Activated CD8-positive, alpha-beta T cell treated with anti-CD3 and anti-CD28 coated beads, Interleukin-2, amount 10 ng/mL, durations not matched to agents 7 days and 5 days (primary cell): ENCODE results near the gene HOXB5. TPM values are rescaled to one million over a fixed set of nuclear protein-coding genes. Genes with fewer than 3 reads are reported as not detected.
A peak's percentile ranks its signal among the peaks of the same experiment; 100 is the strongest.

Source experiments
- ATAC-seq: fragments of 150-1000 bp; cut with Tn5 transposase; one replicate; pipeline ENCODE4 v1.10.0; 2021; ENCODE audit warnings: moderate library complexity
- CTCF ChIA-PET: fragments of 350-600 bp; sonication (Branson Sonifier 250); formaldehyde crosslinking; loops from one replicate; lab custom pipeline; 2021; ENCODE audit warnings: antibody characterized with exemption; lab: Charles Lee
- POLR2A ChIA-PET: fragments of 350-600 bp; sonication (Branson Sonifier 250); formaldehyde crosslinking; loops from one replicate; lab custom pipeline; 2021; ENCODE audit warnings: antibody characterized with exemption; lab: Charles Lee
- DNase-seq: peaks from one replicate; pipeline ENCODE4 v3.0.0-alpha.2; 2020
- H3K27ac Mint-ChIP-seq: one replicate; pipeline ENCODE4 v1.8.0; 2021; ENCODE audit warnings: mild to moderate bottlenecking, mixed read lengths
- H3K27me3 Mint-ChIP-seq: one replicate; pipeline ENCODE4 v1.8.0; 2021; ENCODE audit warnings: low read depth, mixed read lengths
- H3K36me3 Mint-ChIP-seq: one replicate; pipeline ENCODE4 v1.8.0; 2021; ENCODE audit warnings: low read depth, mixed read lengths
- H3K4me1 Mint-ChIP-seq: one replicate; pipeline ENCODE4 v1.8.0; 2021; ENCODE audit warnings: low read depth, mixed read lengths
- H3K4me3 Mint-ChIP-seq: one replicate; pipeline ENCODE4 v1.8.0; 2021; ENCODE audit warnings: mild to moderate bottlenecking, mixed read lengths
- H3K9me3 Mint-ChIP-seq: one replicate; pipeline ENCODE4 v1.8.0; 2022; ENCODE audit warnings: mixed read lengths; ENCODE audit not compliant: insufficient read depth
- total RNA-seq, 2 experiments: library from RNA; stranded (reverse); gene quantifications; one replicate each; pipeline ENCODE4 v1.2.3, GENCODE V29; 2021

Gene HOXB5
- total RNA-seq, 2 experiments from 2014 or later = not detected

DNA sequence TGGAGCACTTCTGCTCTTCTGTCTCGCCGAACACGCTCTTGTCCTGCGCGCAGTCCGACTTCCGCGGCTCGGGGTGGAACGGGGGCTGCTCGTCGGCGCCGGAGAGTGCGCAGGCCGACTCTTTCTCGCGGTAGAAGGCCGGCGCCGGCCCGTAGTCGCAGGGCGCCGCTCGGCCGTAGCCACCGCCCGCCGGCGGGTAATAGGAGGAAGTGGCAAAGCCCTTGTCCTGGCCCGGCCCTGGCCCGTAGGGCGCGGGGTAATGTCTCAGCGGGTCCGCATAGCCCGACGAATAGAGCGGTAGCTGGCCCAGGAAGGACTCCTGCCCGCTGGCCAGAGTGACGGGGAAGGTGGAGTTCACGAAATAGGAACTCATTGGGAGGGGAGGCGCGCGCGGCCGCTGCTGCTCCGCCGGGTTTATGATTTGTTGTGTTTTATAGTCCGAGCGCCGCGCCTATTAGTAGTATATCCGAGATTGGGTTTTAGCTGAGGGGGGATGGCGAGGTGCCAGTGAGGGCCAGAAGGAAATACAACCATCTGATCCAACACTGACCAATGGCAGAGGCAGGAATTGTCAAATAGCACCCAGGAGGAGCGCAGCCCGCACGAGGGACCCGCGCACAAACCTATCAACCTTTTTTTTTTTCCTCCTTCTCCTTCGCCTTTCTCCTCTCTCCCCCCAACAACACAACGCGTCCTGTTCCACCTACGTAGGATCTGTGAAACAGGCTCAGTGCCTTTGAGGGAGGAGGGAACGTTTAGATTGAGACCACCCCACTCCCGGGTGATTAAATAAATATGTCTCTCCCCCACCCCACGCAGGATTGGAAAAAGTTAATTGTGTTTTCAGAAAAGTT lies 4.4 kb upstream of the HOXB5 start:
- H3K27ac Mint-ChIP-seq = no peak overlapping the region

DNA sequence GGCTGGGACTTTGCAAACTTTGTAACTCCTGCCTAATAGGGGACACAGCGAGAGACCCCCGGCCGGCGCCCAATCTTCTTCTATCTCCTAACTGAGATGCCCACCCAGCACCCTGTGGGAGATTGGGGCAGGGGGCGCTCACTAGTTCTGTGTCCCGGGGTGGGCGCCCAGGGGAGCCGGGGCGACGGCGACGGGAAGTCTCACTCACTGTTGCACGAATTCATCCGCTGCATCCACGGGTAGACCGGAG lies 3.9 kb upstream of the HOXB5 start:
- ChIA-PET CTCF (interaction anchor here (1.4 to 1.6 kb wide), 2 partner anchors 289 to 338 kb away, joined by 3 to 5 read pairs; no protein-coding TSS in a partner anchor), POLR2A (no interaction called here)
- Mint-ChIP-seq H3K9me3 (no peaks in the 10 kb centered on the region), H3K27me3 (peaks cover 80% of the 10 kb centered on the region), H3K27ac (no peak overlapping the region), H3K36me3 (no peaks in the 10 kb centered on the region), H3K4me3 (peak overlapping the region; percentile 71), H3K4me1 (peaks cover 54% of the 10 kb centered on the region)
- DNase-seq = no peak
- no peak for ATAC-seq

More for the DNA sequence above, 4.4 kb upstream of the HOXB5 start:
- Mint-ChIP-seq H3K4me1 (peaks cover 53% of the 10 kb centered on the region), H3K36me3 (no peaks in the 10 kb centered on the region), H3K9me3 (no peaks in the 10 kb centered on the region), H3K4me3 (peak overlapping the region; percentile 71), H3K27me3 (peaks cover 80% of the 10 kb centered on the region)
- ChIA-PET POLR2A (no interaction called here), CTCF (interaction anchor here (1.1 to 1.9 kb wide), 4 partner anchors 9 to 290 kb away, joined by 3 to 4 read pairs (median 4); no protein-coding TSS in a partner anchor)
- DNase-seq (peak; percentile 54), ATAC-seq (peak; percentile 47)

DNA sequence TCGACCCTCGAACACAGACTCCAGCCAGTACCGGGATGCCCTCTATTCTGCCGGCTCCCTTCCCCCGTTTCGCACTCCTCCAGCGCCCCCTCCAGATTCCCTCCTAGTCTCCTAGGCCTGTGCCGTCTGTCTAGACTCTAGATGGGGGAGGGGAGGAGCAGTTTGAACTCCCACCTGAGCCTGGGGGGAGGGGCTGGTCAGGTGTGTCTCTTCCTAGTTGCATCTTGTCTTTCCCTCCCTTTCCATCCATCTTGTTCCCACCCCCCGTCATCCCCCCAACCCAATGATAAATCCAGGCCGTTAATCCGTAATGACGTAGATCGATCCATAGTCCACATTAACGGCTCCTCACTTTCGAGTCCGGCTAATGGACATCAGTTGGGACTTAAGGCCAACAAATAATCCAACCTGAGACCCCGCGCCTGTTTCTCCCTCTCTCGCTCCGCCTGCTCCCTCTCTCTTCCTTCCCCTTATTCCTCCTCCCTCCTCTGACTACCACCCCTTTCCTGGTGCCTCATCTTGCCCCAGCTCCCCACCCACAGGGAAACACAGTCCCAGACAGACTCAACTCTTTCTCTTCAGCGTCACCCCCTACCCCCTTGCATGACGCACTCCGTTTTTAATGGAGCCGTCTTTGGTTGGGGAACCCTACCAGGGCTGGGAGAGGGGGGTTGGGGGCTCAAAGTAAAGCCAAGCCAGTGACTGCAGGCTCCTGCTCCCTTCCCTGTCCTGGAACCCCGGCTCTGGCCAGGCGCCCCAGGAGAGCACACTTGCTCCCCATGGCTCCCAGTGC lies 3.4 kb upstream of the HOXB5 start:
- Mint-ChIP-seq H3K36me3 (no peaks in the 10 kb centered on the region), H3K27me3 (peaks cover 78% of the 10 kb centered on the region), H3K4me3 (peak overlapping the region; percentile 71), H3K27ac (no peak overlapping the region), H3K4me1 (peaks cover 50% of the 10 kb centered on the region), H3K9me3 (no peaks in the 10 kb centered on the region)
- ATAC-seq = no peak
- DNase-seq = no peak
- CTCF ChIA-PET = interaction anchor here (0.8 to 1.6 kb wide), 4 partner anchors 21 to 377 kb away, joined by 3 to 5 read pairs (median 3); no protein-coding TSS in a partner anchor
- POLR2A ChIA-PET = interaction anchor here (0.6 kb wide), 1 partner anchor 11 kb away, joined by 3 read pairs; no protein-coding TSS in a partner anchor

DNA sequence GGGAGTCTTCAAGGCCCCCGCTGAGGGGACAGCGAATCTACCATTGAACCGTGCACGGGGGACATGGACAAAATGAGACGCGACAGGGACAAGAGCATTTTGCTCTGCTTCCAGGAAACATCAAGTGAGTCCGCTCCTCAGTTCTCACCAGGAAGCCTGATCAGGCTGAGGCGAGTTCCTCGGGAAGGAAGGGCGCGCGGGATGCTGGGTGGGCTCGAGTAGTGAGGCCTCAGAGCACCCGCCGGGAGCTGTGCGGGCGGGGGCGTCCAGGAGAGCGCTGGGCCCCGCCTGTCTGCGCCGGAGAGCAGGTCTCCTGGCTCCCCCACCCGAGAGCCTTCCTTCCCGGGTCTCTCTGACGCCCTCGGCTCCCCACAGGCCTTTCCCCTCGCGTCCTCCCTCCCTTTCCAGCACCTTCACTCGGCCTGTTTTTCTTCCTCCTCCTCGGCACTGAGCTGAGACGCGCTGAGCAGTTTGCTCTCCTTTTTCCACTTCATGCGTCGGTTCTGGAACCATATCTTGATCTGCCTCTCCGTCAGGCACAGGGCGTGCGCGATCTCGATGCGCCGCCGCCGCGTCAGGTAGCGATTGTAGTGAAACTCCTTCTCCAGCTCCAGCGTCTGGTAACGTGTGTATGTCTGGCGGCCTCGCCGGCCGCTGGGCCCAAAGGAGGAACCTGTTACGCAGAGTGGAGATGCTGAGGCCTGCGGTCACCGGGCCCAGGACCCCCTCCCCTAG lies 2.6 kb upstream of the HOXB5 start:
- H3K27ac Mint-ChIP-seq = no peak overlapping the region
- H3K36me3 Mint-ChIP-seq = no peaks in the 10 kb centered on the region
- ATAC-seq (no peak), DNase-seq (peak; percentile 50)
- POLR2A ChIA-PET = interaction anchor here (0.6 kb wide), 1 partner anchor 12 kb away, joined by 3 read pairs; no protein-coding TSS in a partner anchor
- H3K4me3 Mint-ChIP-seq = peak overlapping the region; percentile 71
- CTCF ChIA-PET = interaction anchor here (0.8 to 5.3 kb wide), 8 partner anchors 17 to 377 kb away, joined by 3 to 60 read pairs (median 3); no protein-coding TSS in a partner anchor
- H3K27me3 Mint-ChIP-seq = peaks cover 82% of the 10 kb centered on the region
- peaks cover 42% of the 10 kb centered on the region for H3K4me1 Mint-ChIP-seq
- H3K9me3 Mint-ChIP-seq = no peaks in the 10 kb centered on the region

DNA sequence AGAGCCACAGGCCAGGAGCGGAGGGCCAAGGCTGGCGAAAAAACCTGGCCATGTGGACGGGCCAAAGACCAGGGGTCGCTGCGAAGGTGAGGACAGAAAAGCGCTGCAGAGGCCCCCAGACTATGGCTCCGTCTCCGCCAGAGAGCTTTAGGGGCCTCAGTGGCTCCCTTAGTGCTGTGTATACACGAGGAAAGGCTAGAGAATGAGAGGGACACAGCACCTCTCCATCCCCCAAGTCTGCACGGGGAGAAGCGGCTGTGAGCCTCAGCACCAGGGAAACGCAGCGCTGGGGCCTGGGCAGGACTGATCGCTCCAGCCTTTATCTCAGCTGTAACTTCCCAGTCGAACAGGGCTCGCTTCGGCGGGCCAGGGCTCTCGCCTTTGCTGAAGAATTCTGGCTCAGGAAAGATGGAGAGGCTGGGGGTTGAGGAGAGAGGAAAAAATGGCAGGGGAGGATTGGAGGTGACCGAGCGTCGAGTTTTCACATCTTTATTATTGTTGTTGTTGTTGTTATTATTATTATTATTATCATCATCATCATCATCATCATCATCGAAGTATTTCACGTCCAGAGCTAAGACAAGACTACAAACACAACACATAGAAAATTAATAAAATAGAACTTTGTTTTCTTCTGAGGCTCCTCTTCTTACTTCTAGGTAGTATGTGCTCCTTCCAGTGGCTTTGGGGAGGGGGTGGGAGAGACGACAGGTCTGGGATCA lies 1.9 kb upstream of the HOXB5 start:
- DNase-seq = no peak
- H3K4me1 Mint-ChIP-seq = peaks cover 40% of the 10 kb centered on the region
- POLR2A ChIA-PET = interaction anchor here (0.6 kb wide), 1 partner anchor 241 kb away, joined by 3 read pairs; no protein-coding TSS in a partner anchor
- no peak for ATAC-seq
- H3K9me3 Mint-ChIP-seq = no peaks in the 10 kb centered on the region
- no peak overlapping the region for H3K27ac Mint-ChIP-seq
- H3K4me3 Mint-ChIP-seq = no peak overlapping the region
- H3K27me3 Mint-ChIP-seq = peaks cover 78% of the 10 kb centered on the region
- H3K36me3 Mint-ChIP-seq = no peaks in the 10 kb centered on the region
- CTCF ChIA-PET = interaction anchor here (0.9 to 5.3 kb wide), 11 partner anchors 17 to 401 kb away, joined by 3 to 60 read pairs (median 4); no protein-coding TSS in a partner anchor

DNA sequence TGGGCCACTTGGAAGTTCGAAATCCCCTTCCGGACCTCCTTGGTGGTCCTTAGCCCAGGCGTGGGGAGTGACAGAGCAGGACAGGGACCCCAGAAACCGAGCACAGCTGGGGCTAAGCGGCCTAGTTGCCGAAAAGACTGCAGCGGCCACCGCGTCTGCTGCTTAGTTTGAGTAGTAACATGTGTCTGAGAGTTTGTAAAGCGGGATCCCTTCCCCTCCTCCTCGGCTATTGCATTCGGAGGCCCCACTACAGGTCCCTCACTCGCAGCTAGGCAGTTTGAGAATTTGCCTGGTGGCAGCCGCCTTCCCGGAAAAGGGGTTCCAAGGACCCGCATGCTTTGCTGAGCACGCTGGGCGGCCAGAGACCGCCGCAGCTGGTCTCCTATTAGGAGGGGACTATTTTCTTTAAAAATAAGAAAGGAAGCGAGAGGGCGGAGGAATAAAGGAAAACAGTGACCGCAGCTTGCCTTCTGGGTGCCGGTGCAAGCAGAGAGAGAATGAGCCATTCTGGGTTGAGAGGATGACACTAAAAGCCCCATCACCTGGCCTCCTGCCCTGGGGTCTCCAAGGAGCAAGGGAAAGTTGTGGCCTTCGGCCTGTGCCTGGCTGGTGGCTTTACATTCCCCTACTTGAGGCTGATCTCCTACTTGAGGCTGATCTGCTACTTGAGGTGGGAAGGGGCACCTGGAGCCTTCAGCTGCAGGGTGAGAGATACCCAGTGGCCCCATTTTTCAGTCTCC lies 1.1 kb upstream of the HOXB5 start:
- DNase-seq (no peak), ATAC-seq (no peak)
- Mint-ChIP-seq H3K9me3 (no peaks in the 10 kb centered on the region), H3K4me1 (peaks cover 43% of the 10 kb centered on the region), H3K27ac (no peak overlapping the region), H3K36me3 (no peaks in the 10 kb centered on the region), H3K4me3 (no peak overlapping the region), H3K27me3 (peaks cover 78% of the 10 kb centered on the region)
- ChIA-PET POLR2A (no interaction called here), CTCF (interaction anchor here (0.9 to 5.3 kb wide), 12 partner anchors 11 to 514 kb away, joined by 3 to 60 read pairs (median 17); no protein-coding TSS in a partner anchor)

DNA sequence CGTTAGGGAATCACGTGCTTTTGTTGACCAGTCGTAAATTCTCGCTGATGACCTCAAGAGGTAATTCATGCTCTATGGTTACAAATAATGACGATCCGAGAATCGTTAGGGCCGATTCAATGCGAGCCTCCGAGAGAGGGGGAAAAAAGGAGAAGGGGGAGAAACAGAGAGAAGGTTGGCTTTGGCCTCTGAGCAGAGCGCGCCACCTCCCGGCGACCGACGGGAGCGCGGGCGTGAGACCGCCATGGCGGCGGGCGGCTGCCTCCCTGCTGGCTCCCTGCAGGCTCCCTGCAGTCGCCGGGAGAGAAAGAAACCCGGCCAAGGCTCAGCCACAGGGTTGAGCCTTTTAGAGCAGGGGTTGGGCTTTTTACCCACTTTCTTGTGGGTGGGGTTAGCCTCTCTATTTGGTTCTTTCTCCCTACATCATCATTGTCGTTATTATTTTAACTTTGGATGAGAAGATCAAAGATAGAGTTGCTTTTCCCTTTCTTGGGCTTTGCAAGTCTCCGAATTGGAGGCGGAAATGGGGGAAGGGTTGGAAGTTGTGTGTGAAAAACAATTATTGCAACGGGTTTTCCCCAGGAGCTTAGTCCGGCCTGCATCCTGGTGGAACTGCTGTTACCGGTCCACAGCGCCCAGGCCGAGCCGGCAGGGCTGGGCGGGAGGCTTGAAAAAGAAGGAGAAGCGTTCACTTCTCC lies 410 bp upstream of the HOXB5 start:
- peak overlapping the region; percentile 23 for H3K27ac Mint-ChIP-seq
- no peaks in the 10 kb centered on the region for H3K36me3 Mint-ChIP-seq
- H3K9me3 Mint-ChIP-seq = no peaks in the 10 kb centered on the region
- POLR2A ChIA-PET = no interaction called here
- H3K4me1 Mint-ChIP-seq = peaks cover 44% of the 10 kb centered on the region
- CTCF ChIA-PET = interaction anchor here (0.8 to 5.3 kb wide), 51 partner anchors 11 to 623 kb away, joined by 3 to 60 read pairs (median 5); partner anchors contain the start of genes CDK5RAP3 and HOXB8
- H3K4me3 Mint-ChIP-seq = peak overlapping the region; percentile 76
- ATAC-seq (peak; percentile 65), DNase-seq (peak; percentile 86)
- peaks cover 76% of the 10 kb centered on the region for H3K27me3 Mint-ChIP-seq

DNA sequence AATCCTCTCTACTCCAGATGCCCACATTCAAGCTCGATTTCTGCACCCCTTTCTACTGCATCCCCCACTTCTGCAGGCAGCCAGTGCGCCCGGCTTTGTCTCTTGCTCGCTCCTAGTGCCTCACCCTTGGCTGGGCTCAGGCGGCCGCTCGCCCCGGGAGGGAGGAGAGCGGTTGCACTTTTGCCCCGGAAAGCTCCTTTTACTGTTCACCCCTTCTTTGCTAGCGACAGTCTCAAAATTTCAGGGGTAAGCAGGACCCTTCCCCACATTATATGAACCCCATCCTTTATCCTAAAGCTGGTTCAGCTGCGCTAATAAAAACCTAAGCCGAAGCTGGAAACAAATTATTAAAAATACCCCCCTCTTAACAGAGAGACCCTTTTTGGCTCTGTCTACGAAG lies 1.0 kb downstream of the HOXB5 start:
- DNase-seq = peak; percentile 48
- Mint-ChIP-seq H3K27ac (no peak overlapping the region), H3K9me3 (no peaks in the 10 kb centered on the region), H3K4me1 (peaks cover 37% of the 10 kb centered on the region), H3K36me3 (no peaks in the 10 kb centered on the region), H3K27me3 (peaks cover 77% of the 10 kb centered on the region), H3K4me3 (peak overlapping the region; percentile 76)
- POLR2A ChIA-PET = interaction anchor here (0.7 kb wide), 1 partner anchor 69 kb away, joined by 3 read pairs; no protein-coding TSS in a partner anchor
- ATAC-seq = peak; percentile 49
- CTCF ChIA-PET = interaction anchor here (0.8 to 5.3 kb wide), 61 partner anchors 9 to 622 kb away, joined by 3 to 60 read pairs (median 5); partner anchors contain the start of gene CDK5RAP3

DNA sequence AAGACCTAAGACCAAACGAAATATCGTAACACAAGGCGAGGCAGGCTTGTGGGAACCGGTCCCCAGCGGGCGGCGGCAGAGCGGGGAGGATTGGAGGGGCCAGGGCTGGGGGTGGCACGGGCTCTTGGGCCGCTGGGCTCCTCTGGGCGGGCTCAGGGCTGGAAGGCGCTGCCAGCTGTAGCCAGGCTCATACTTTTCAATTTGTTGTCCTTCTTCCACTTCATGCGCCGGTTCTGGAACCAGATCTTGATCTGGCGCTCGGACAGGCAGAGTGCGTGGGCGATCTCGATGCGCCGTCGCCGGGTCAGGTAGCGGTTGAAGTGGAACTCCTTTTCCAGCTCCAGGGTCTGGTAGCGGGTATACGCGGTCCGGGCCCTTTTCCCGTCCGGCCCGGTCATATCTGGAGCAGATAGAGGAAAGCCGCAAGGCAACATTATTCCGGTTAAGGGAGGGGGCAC lies 1.5 kb downstream of the HOXB5 start:
- Mint-ChIP-seq H3K4me1 (peaks cover 37% of the 10 kb centered on the region), H3K36me3 (no peaks in the 10 kb centered on the region), H3K27me3 (peaks cover 77% of the 10 kb centered on the region), H3K27ac (no peak overlapping the region), H3K4me3 (no peak overlapping the region), H3K9me3 (no peaks in the 10 kb centered on the region)
- DNase-seq = no peak
- CTCF ChIA-PET = interaction anchor here (1.2 to 5.3 kb wide), 25 partner anchors 21 to 621 kb away, joined by 3 to 60 read pairs (median 13); partner anchors contain the start of gene CDK5RAP3
- POLR2A ChIA-PET = interaction anchor here (0.7 kb wide), 1 partner anchor 69 kb away, joined by 3 read pairs; no protein-coding TSS in a partner anchor
- ATAC-seq = no peak
